Activated T-cell treated with anti-CD3 and anti-CD28 coated beads, Interleukin-2, amount 50 U/mL, for 4 hours (primary cell): ENCODE measurements around the gene PCDH15. TPM values are rescaled to one million over a fixed set of nuclear protein-coding genes. Genes with fewer than 3 reads are reported as not detected.

Experiments
- ATAC-seq, 2 donors: fragments of 200-7000 bp; cut with Tn5 transposase; one replicate each; pipeline ENCODE4 v1.10.0; 2021
- DNase-seq: peaks from one replicate; pipeline ENCODE4 v3.0.0-alpha.2; 2020
- H3K27me3 Mint-ChIP-seq: one replicate; pipeline ENCODE4 v1.8.0; 2021; ENCODE audit warnings: low read depth, mixed read lengths
- H3K36me3 Mint-ChIP-seq: one replicate; pipeline ENCODE4 v1.8.0; 2022; ENCODE audit warnings: mixed read lengths; ENCODE audit not compliant: insufficient read depth
- H3K4me1 Mint-ChIP-seq: one replicate; pipeline ENCODE4 v1.8.0; 2021; ENCODE audit warnings: low read depth, mixed read lengths
- H3K4me3 Mint-ChIP-seq: one replicate; pipeline ENCODE4 v1.8.0; 2021; ENCODE audit warnings: mild to moderate bottlenecking, moderate library complexity, mixed read lengths
- H3K9me3 Mint-ChIP-seq: one replicate; pipeline ENCODE4 v1.8.0; 2021; ENCODE audit warnings: mixed read lengths
- total RNA-seq, 3 donors: library from RNA; stranded (reverse); gene quantifications; one replicate each; pipeline ENCODE4 v1.2.1, GENCODE V29; 2021

The PCDH15 gene
- total RNA-seq, 3 donors from 2014 or later, result not detected

DNA sequence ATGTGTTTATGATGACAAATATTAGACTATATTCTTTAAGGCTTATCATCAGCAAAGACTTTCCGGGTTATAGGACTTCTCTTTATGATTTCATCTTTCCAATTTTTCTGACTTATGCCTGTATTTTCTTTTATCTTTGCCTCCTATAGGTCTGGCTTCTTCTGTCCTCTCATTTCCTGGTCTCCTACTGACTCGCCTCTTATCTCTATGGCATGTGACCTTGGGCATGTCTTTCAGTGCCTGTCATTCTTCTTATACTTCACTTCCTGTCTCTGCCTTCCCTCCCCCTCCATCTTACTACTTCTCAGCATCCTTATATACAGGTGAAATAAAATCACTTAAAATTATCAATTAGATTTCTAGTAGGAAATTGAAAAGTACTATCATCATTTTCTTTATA lies 42.2 kb downstream of the PCDH15 start:
- Mint-ChIP-seq H3K9me3 (peaks cover 11% of the 10 kb centered on the region), H3K27me3 (no peaks in the 10 kb centered on the region), H3K4me3 (no peak overlapping the region), H3K36me3 (no peaks in the 10 kb centered on the region), H3K4me1 (no peaks in the 10 kb centered on the region)
- ATAC-seq (no peak), DNase-seq (no peak)

- H3K9me3 Mint-ChIP-seq, result peaks cover 6% of the 10 kb centered on the region
- H3K4me1 Mint-ChIP-seq, result no peaks in the 10 kb centered on the region
- H3K27me3 Mint-ChIP-seq, result no peaks in the 10 kb centered on the region
- DNase-seq (no peak), ATAC-seq (no peak)
- no peak overlapping the region for H3K4me3 Mint-ChIP-seq
- no peaks in the 10 kb centered on the region for H3K36me3 Mint-ChIP-seq
These were observed 51.4 kb downstream of the PCDH15 start for GRCh38 chr10:54749623-54750022.

DNA sequence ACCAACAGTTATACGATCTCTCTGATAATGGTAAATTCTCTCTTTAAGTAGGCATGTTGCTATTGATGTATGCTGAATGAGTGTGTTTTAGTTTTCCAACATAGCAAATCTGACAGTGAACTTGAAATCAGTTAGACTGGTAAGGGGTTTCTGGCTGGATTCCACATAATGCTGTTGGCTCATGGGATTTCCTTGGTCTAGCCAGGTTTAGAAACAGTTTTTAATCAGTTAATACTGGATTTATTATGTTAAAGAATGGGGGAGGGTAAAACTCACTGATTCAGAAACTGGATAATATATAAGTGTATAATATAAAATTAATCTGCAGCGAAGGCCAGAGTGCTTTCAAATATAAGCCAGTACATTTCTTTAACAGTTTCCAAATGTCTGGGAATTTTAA lies 55.6 kb downstream of the PCDH15 start:
- Mint-ChIP-seq H3K27me3 (no peaks in the 10 kb centered on the region), H3K4me1 (no peaks in the 10 kb centered on the region), H3K4me3 (no peak overlapping the region), H3K36me3 (no peaks in the 10 kb centered on the region), H3K9me3 (peaks cover 9% of the 10 kb centered on the region)
- DNase-seq (no peak), ATAC-seq (no peak)

DNA sequence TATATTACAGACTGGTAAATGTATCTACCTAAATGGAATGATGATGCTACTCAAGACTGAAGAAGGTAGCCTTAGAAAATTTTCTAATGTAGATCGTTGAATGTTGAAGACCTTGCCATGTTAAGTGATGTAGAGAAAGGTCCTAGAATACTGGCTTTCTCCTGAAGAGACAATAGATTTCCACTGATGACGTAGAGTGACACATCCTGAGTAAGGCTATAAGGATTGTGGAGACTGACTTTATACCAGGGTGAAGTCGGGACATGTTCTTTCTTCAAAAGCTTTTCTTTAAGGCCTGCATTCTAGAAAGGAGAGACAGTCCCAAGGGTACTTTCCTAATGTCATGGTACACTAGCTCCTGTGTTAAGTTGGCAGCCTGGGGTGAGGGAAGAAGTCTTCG lies 58.6 kb downstream of the PCDH15 start:
- Mint-ChIP-seq H3K36me3 (no peaks in the 10 kb centered on the region), H3K27me3 (no peaks in the 10 kb centered on the region)
- no peak for DNase-seq

GRCh38 chr10:54728511-54728910 lies 72.5 kb downstream of the PCDH15 start:
- Mint-ChIP-seq H3K36me3 (no peaks in the 10 kb centered on the region), H3K9me3 (peaks cover 21% of the 10 kb centered on the region), H3K27me3 (no peaks in the 10 kb centered on the region), H3K4me3 (no peak overlapping the region), H3K4me1 (no peaks in the 10 kb centered on the region)
- ATAC-seq (no peak), DNase-seq (no peak)

More for the DNA sequence above, 58.6 kb downstream of the PCDH15 start:
- Mint-ChIP-seq H3K4me3 (no peak overlapping the region), H3K4me1 (no peaks in the 10 kb centered on the region), H3K9me3 (peaks cover 14% of the 10 kb centered on the region)
- ATAC-seq, result no peak

- Mint-ChIP-seq H3K36me3 (no peaks in the 10 kb centered on the region), H3K27me3 (no peaks in the 10 kb centered on the region), H3K9me3 (peaks cover 30% of the 10 kb centered on the region), H3K4me1 (no peaks in the 10 kb centered on the region), H3K4me3 (no peak overlapping the region)
- no peak for ATAC-seq
- no peak for DNase-seq
These were observed 79.0 kb downstream of the PCDH15 start for GRCh38 chr10:54722075-54722474.

DNA sequence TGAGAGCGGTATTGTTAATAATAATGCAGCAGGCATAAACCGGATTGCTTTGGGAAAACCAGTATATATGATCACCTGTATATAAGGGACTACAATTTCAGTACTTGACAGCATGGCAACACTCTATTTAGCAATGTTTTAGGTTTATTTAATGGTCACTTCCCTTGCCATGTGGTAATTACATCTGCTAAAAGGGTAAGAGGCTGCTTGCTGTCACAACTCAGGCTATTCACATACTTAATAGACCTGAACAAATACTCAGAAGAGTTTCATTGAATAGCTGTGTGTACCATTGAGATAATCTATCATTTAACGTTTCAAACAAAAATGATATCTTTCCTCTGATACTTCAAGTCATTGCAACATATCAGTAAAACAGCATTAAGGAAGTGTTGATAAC lies 90.1 kb downstream of the PCDH15 start:
- peaks cover 3% of the 10 kb centered on the region for H3K9me3 Mint-ChIP-seq
- H3K36me3 Mint-ChIP-seq, result no peaks in the 10 kb centered on the region
- ATAC-seq (no peak), DNase-seq (no peak)
- H3K4me1 Mint-ChIP-seq, result no peaks in the 10 kb centered on the region
- no peaks in the 10 kb centered on the region for H3K27me3 Mint-ChIP-seq
- H3K4me3 Mint-ChIP-seq, result no peak overlapping the region

DNA sequence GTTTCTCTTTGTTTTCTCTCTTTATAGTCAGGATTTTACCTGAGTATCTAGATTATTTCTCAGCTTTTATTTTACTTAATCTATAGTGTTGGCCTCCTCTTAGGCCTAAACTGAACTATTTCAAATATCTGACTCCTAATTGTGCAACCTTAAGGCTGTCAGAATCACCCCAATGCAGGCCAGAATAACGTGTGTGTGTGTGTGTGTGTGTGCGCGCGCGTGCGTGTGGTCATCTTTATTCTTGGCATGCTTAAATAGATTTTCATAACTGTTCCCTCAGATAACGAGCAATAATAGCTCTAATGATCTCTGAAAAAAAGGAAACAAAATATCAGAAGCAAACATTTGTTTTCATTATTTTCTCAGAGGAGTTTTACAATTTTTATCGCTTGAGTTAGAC lies 92.4 kb downstream of the PCDH15 start:
- ATAC-seq (no peak), DNase-seq (no peak)
- no peaks in the 10 kb centered on the region for H3K27me3 Mint-ChIP-seq
- H3K4me3 Mint-ChIP-seq, result no peak overlapping the region
- no peaks in the 10 kb centered on the region for H3K9me3 Mint-ChIP-seq
- H3K4me1 Mint-ChIP-seq, result no peaks in the 10 kb centered on the region
- H3K36me3 Mint-ChIP-seq, result no peaks in the 10 kb centered on the region

GRCh38 chr10:54708021-54708420 lies 93.0 kb downstream of the PCDH15 start:
- ATAC-seq, result no peak
- Mint-ChIP-seq H3K9me3 (peaks cover under 1% of the 10 kb centered on the region), H3K27me3 (no peaks in the 10 kb centered on the region), H3K4me1 (no peaks in the 10 kb centered on the region), H3K4me3 (no peak overlapping the region), H3K36me3 (no peaks in the 10 kb centered on the region)
- DNase-seq, result no peak

- Mint-ChIP-seq H3K4me1 (no peaks in the 10 kb centered on the region), H3K4me3 (no peak overlapping the region), H3K27me3 (no peaks in the 10 kb centered on the region), H3K9me3 (peaks cover 15% of the 10 kb centered on the region), H3K36me3 (no peaks in the 10 kb centered on the region)
- DNase-seq (no peak), ATAC-seq (no peak)
These were observed 98.2 kb downstream of the PCDH15 start for GRCh38 chr10:54702583-54703485.

DNA sequence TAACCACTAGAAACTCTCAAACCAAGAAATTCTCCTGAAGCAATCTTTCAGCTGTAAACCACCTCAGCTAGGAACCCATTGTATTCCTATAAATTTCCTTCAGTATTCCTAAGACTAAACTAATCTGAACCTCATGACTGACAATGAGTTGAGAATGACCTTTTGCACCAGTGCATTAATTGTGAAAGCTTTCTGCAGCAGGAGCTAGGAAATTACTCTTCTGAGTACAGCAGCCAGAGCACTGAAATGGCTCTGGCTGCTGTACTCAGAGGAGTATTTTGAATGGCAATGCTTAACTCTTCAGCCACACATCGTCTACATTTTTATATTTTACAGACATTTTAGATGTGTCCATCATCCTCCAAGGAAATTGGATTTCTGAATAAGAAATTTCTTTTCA lies 109.7 kb downstream of the PCDH15 start:
- Mint-ChIP-seq H3K4me1 (no peaks in the 10 kb centered on the region), H3K4me3 (no peak overlapping the region), H3K36me3 (no peaks in the 10 kb centered on the region), H3K27me3 (no peaks in the 10 kb centered on the region), H3K9me3 (peaks cover 10% of the 10 kb centered on the region)
- DNase-seq (no peak), ATAC-seq (no peak)

DNA sequence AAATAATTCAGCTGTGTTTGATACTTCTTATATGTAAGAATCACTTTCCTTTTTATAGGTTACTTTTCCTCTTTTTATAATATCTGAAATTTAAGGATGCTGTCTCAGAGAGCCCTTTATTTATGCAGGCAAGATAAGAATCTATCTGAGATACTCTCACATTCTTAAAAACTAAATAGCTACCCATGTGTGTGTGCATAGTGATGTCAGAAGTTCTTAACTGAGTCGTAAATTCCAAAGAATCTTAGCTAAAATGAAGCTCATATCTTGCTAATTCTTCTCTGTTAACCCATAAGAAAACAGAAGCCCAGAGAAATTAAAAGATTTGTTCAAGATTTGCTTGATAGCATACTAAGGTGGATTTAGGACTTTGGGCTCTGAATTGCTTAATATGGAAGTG lies 118.5 kb downstream of the PCDH15 start:
- ATAC-seq (no peak), DNase-seq (no peak)
- no peaks in the 10 kb centered on the region for H3K4me1 Mint-ChIP-seq
- peaks cover 13% of the 10 kb centered on the region for H3K9me3 Mint-ChIP-seq
- no peak overlapping the region for H3K4me3 Mint-ChIP-seq
- no peaks in the 10 kb centered on the region for H3K27me3 Mint-ChIP-seq
- no peaks in the 10 kb centered on the region for H3K36me3 Mint-ChIP-seq

GRCh38 chr10:54681136-54681535 lies 119.9 kb downstream of the PCDH15 start:
- no peaks in the 10 kb centered on the region for H3K36me3 Mint-ChIP-seq
- DNase-seq, result no peak
- H3K4me3 Mint-ChIP-seq, result no peak overlapping the region
- no peak for ATAC-seq
- H3K4me1 Mint-ChIP-seq, result no peaks in the 10 kb centered on the region
- peaks cover 10% of the 10 kb centered on the region for H3K9me3 Mint-ChIP-seq
- H3K27me3 Mint-ChIP-seq, result no peaks in the 10 kb centered on the region

- DNase-seq (no peak), ATAC-seq (no peak)
- H3K4me1 Mint-ChIP-seq, result no peaks in the 10 kb centered on the region
- H3K9me3 Mint-ChIP-seq, result no peaks in the 10 kb centered on the region
- no peak overlapping the region for H3K4me3 Mint-ChIP-seq
- no peaks in the 10 kb centered on the region for H3K27me3 Mint-ChIP-seq
- H3K36me3 Mint-ChIP-seq, result no peaks in the 10 kb centered on the region
These were observed 133.9 kb downstream of the PCDH15 start for GRCh38 chr10:54667136-54667535.

GRCh38 chr10:54666192-54666591 lies 134.8 kb downstream of the PCDH15 start:
- Mint-ChIP-seq H3K36me3 (no peaks in the 10 kb centered on the region), H3K9me3 (no peaks in the 10 kb centered on the region), H3K4me1 (no peaks in the 10 kb centered on the region), H3K4me3 (no peak overlapping the region), H3K27me3 (no peaks in the 10 kb centered on the region)
- DNase-seq (no peak), ATAC-seq (no peak)
